HEK293T (cell line): ENCODE results near the gene CST3.

Source experiments
- ARNT ChIP-seq: fragments of 450-650 bp; IDR thresholded peaks from 2 replicates; pipeline ENCODE4 v1.6.1; 2017; ENCODE audit warnings: mild to moderate bottlenecking
- CTBP1 ChIP-seq: fragments of 450-650 bp; IDR thresholded peaks from 2 replicates; pipeline ENCODE4 v1.6.1; 2016; ENCODE audit warnings: borderline replicate concordance
- ELF4 ChIP-seq: fragments of 450-650 bp; IDR thresholded peaks from 2 replicates; pipeline ENCODE4 v1.6.1; 2017; ENCODE audit warnings: antibody characterized with exemption
- FOXA1 ChIP-seq: fragments of 450-650 bp; IDR thresholded peaks from 2 replicates; pipeline ENCODE4 v1.6.1; 2016; ENCODE audit warnings: mild to moderate bottlenecking
- FOXK2 ChIP-seq: fragments of 450-650 bp; IDR thresholded peaks from 2 replicates; pipeline ENCODE4 v1.6.1; 2016; ENCODE audit warnings: mild to moderate bottlenecking
- FOXM1 ChIP-seq: fragments of 450-650 bp; IDR thresholded peaks from 2 replicates; pipeline ENCODE4 v1.6.1; 2017; ENCODE audit warnings: mild to moderate bottlenecking, borderline replicate concordance
- HDGF ChIP-seq: fragments of 450-650 bp; IDR thresholded peaks from 2 replicates; pipeline ENCODE4 v1.6.1; 2017; ENCODE audit warnings: antibody characterized with exemption, borderline replicate concordance
- LEF1 ChIP-seq: fragments of 450-650 bp; IDR thresholded peaks from 2 replicates; pipeline ENCODE4 v1.6.1; 2017; ENCODE audit warnings: mild to moderate bottlenecking, borderline replicate concordance
- PKNOX1 ChIP-seq: fragments of 450-650 bp; IDR thresholded peaks from 2 replicates; pipeline ENCODE4 v1.6.1; 2016
- SP1 ChIP-seq: fragments of 450-650 bp; IDR thresholded peaks from 2 replicates; pipeline ENCODE4 v1.6.1; 2017
- ZNF384 ChIP-seq: fragments of 450-650 bp; IDR thresholded peaks from 2 replicates; pipeline ENCODE4 v1.6.1; 2016

GRCh38 chr20:23643659-23644058 lies 5.9 kb upstream of the CST3 start:
- no peak for TF ChIP-seq SP1
- TF ChIP-seq FOXA1, result no peak
- TF ChIP-seq ZNF384, result no peak
- TF ChIP-seq FOXM1, result no peak
- no peak for TF ChIP-seq LEF1
- no peak for TF ChIP-seq PKNOX1
- TF ChIP-seq HDGF, result no peak
- no peak for TF ChIP-seq ELF4
- TF ChIP-seq CTBP1, result no peak
- no peak for TF ChIP-seq FOXK2
- TF ChIP-seq ARNT, result no peak
